ENCODE measurements around the gene IFNL3.
"Not testable (repeated sequence)": the region's sequence is repeated elsewhere in the genome, so short reads cannot be mapped to it uniquely, and the experiment has no call there.

IFNL3 gene

DNA sequence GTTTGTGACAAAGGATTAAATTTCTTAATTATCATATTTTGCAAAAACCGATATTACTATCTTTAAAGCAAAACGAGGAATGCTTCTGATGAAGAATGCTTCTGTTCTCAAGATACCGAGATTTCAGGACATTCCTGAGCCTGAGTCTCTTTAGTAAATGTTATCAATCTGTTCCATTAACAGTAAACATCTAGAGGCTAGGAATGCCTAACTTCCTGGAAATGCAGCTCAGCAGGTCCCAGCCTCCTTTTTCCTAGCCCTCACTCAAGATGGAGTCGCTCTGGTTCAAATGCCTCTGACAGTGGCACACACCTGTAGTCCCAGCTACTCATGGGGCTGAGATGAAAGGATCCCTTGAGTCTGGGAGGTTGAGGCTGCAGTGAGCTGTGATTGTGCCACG, 6.3 kb upstream of the IFNL3 start:
- Histone ChIP-seq H3K36me3 (ENCODE audit: control insufficient read depth, insufficient read depth, low read length) (no peaks in the 10 kb centered on the region), H3K27me3 (ENCODE audit: control insufficient read depth, insufficient read depth, low read length) (peaks cover 42% of the 10 kb centered on the region), H3K9ac (ENCODE audit: low read depth, low read length) (no peak overlapping the region)

DNA sequence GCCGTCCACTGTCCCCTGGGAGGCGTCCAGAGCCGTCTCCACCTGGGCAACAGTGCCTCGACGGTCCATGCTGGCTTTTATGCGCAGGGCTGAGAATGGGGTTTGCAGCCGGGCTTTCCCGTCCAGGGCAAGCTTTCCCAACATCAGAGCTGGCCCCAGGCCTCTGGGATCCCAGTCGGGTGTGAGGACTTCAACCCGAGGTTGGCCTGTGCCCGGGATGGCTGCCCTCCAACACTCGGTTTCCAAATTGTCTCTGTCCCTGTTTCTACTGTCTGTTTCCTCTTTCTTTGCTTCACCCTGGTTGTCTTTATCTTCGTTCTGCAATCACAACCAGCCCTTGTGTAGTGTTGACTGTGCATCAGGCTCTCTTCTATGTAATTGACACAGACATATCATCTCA, 4.0 kb upstream of the IFNL3 start, which contains the start of gene IFNL4:
IFNL4 (minus strand) TSS at position 51 of the 400 bp plus-strand sequence.
- Histone ChIP-seq H3K9me3 (ENCODE audit: control insufficient read depth, insufficient read depth, low read length) (no peaks in the 10 kb centered on the region), H3K4me3 (ENCODE audit: low read depth, low read length) (peak within 1 kb of the TSS; percentile 53), H3K4me1 (ENCODE audit: control insufficient read depth, insufficient read depth, low read length) (no peaks in the 10 kb centered on the region), H3K9ac (ENCODE audit: low read depth, low read length) (peak within 1 kb of the TSS; percentile 37), H3K27me3 (ENCODE audit: control insufficient read depth, insufficient read depth, low read length) (peaks cover 45% of the 10 kb centered on the region), H3K36me3 (ENCODE audit: control insufficient read depth, insufficient read depth, low read length) (no peaks in the 10 kb centered on the region)

More for the DNA sequence above, 6.3 kb upstream of the IFNL3 start:
- no peak overlapping the region for H3K4me3 ChIP-seq (ENCODE audit: low read depth, low read length)
- H3K9me3 ChIP-seq (ENCODE audit: control insufficient read depth, insufficient read depth, low read length): no peaks in the 10 kb centered on the region
- no peaks in the 10 kb centered on the region for H3K4me1 ChIP-seq (ENCODE audit: control insufficient read depth, insufficient read depth, low read length)

- Histone ChIP-seq H3K36me3 (ENCODE audit: control insufficient read depth, insufficient read depth, low read length) (no peaks in the 10 kb centered on the region), H3K4me3 (ENCODE audit: low read depth, low read length) (peak overlapping the region; percentile 53), H3K4me1 (ENCODE audit: control insufficient read depth, insufficient read depth, low read length) (no peaks in the 10 kb centered on the region), H3K27me3 (ENCODE audit: control insufficient read depth, insufficient read depth, low read length) (peaks cover 45% of the 10 kb centered on the region), H3K9ac (ENCODE audit: low read depth, low read length) (peak overlapping the region; percentile 37), H3K9me3 (ENCODE audit: control insufficient read depth, insufficient read depth, low read length) (no peaks in the 10 kb centered on the region)
These were observed 3.2 kb upstream of the IFNL3 start for GRCh38 chr19:39247701-39248664.

GRCh38 chr19:39246951-39247669, 2.3 kb upstream of the IFNL3 start:
- Histone ChIP-seq H3K27me3 (ENCODE audit: control insufficient read depth, insufficient read depth, low read length) (peaks cover 45% of the 10 kb centered on the region), H3K9me3 (ENCODE audit: control insufficient read depth, insufficient read depth, low read length) (no peaks in the 10 kb centered on the region), H3K36me3 (ENCODE audit: control insufficient read depth, insufficient read depth, low read length) (no peaks in the 10 kb centered on the region), H3K4me3 (ENCODE audit: low read depth, low read length) (peak overlapping the region; percentile 53), H3K4me1 (ENCODE audit: control insufficient read depth, insufficient read depth, low read length) (no peaks in the 10 kb centered on the region), H3K9ac (ENCODE audit: low read depth, low read length) (no peak overlapping the region)

GRCh38 chr19:39245166-39245565, 360 bp upstream of the IFNL3 start:
- not testable (repeated sequence) for H3K9me3 ChIP-seq (ENCODE audit: control insufficient read depth, insufficient read depth, low read length); H3K4me3 ChIP-seq (ENCODE audit: low read depth, low read length); H3K36me3 ChIP-seq (ENCODE audit: control insufficient read depth, insufficient read depth, low read length); H3K4me1 ChIP-seq (ENCODE audit: control insufficient read depth, insufficient read depth, low read length); H3K9ac ChIP-seq (ENCODE audit: low read depth, low read length)
- peaks cover 43% of the 10 kb centered on the region for H3K27me3 ChIP-seq (ENCODE audit: control insufficient read depth, insufficient read depth, low read length)

GRCh38 chr19:39243741-39244140, 1.1 kb downstream of the IFNL3 start:
- H3K9me3 ChIP-seq (ENCODE audit: control insufficient read depth, insufficient read depth, low read length); H3K9ac ChIP-seq (ENCODE audit: low read depth, low read length); H3K4me1 ChIP-seq (ENCODE audit: control insufficient read depth, insufficient read depth, low read length); H3K4me3 ChIP-seq (ENCODE audit: low read depth, low read length); H3K36me3 ChIP-seq (ENCODE audit: control insufficient read depth, insufficient read depth, low read length): not testable (repeated sequence)
- peaks cover 33% of the 10 kb centered on the region for H3K27me3 ChIP-seq (ENCODE audit: control insufficient read depth, insufficient read depth, low read length)

- Histone ChIP-seq H3K9ac (ENCODE audit: low read depth, low read length) (no peak overlapping the region), H3K9me3 (ENCODE audit: control insufficient read depth, insufficient read depth, low read length) (no peaks in the 10 kb centered on the region), H3K36me3 (ENCODE audit: control insufficient read depth, insufficient read depth, low read length) (no peaks in the 10 kb centered on the region), H3K4me1 (ENCODE audit: control insufficient read depth, insufficient read depth, low read length) (no peaks in the 10 kb centered on the region), H3K27me3 (ENCODE audit: control insufficient read depth, insufficient read depth, low read length) (peaks cover 14% of the 10 kb centered on the region), H3K4me3 (ENCODE audit: low read depth, low read length) (no peak overlapping the region)
These were observed 4.4 kb downstream of the IFNL3 start for GRCh38 chr19:39240421-39240820.

- Histone ChIP-seq H3K4me1 (ENCODE audit: control insufficient read depth, insufficient read depth, low read length) (no peaks in the 10 kb centered on the region), H3K36me3 (ENCODE audit: control insufficient read depth, insufficient read depth, low read length) (no peaks in the 10 kb centered on the region)
These were observed 5.9 kb downstream of the IFNL3 start for GRCh38 chr19:39238944-39239343.

DNA sequence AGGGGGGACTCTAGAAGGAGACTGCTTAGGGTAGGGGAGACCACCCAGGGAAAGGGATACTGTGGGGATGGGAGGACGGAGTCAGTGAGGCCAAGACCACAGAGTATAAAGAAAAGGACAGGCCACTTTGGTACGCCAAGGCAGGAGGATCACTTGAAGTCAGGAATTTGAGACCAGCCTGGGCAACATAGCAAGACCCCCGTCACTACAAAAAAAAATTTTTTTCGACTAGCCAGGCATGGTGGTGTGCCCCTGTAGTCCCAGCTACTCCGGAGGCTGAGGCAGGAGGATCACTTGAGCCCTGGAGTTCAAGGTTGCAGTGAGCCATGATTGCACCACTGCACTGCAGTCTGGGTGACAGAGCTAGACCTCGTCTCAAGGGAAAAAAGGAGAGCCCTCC, 6.6 kb downstream of the IFNL3 start:
- H3K9ac ChIP-seq (ENCODE audit: low read depth, low read length): no peak overlapping the region
- no peak overlapping the region for H3K4me3 ChIP-seq (ENCODE audit: low read depth, low read length)
- H3K27me3 ChIP-seq (ENCODE audit: control insufficient read depth, insufficient read depth, low read length): peaks cover 14% of the 10 kb centered on the region
- H3K9me3 ChIP-seq (ENCODE audit: control insufficient read depth, insufficient read depth, low read length): no peaks in the 10 kb centered on the region
- no peaks in the 10 kb centered on the region for H3K36me3 ChIP-seq (ENCODE audit: control insufficient read depth, insufficient read depth, low read length)
- no peaks in the 10 kb centered on the region for H3K4me1 ChIP-seq (ENCODE audit: control insufficient read depth, insufficient read depth, low read length)

More at GRCh38 chr19:39238944-39239343, 5.9 kb downstream of the IFNL3 start:
- H3K27me3 ChIP-seq (ENCODE audit: control insufficient read depth, insufficient read depth, low read length): peaks cover 14% of the 10 kb centered on the region
- no peak overlapping the region for H3K9ac ChIP-seq (ENCODE audit: low read depth, low read length)
- no peak overlapping the region for H3K4me3 ChIP-seq (ENCODE audit: low read depth, low read length)
- no peaks in the 10 kb centered on the region for H3K9me3 ChIP-seq (ENCODE audit: control insufficient read depth, insufficient read depth, low read length)

GRCh38 chr19:39237200-39238184, 7.3 kb downstream of the IFNL3 start:
- H3K27me3 ChIP-seq (ENCODE audit: control insufficient read depth, insufficient read depth, low read length): peaks cover 14% of the 10 kb centered on the region
- no peak overlapping the region for H3K4me3 ChIP-seq (ENCODE audit: low read depth, low read length)
- H3K4me1 ChIP-seq (ENCODE audit: control insufficient read depth, insufficient read depth, low read length): no peaks in the 10 kb centered on the region
- no peaks in the 10 kb centered on the region for H3K9me3 ChIP-seq (ENCODE audit: control insufficient read depth, insufficient read depth, low read length)
- H3K9ac ChIP-seq (ENCODE audit: low read depth, low read length): no peak overlapping the region
- no peaks in the 10 kb centered on the region for H3K36me3 ChIP-seq (ENCODE audit: control insufficient read depth, insufficient read depth, low read length)

DNA sequence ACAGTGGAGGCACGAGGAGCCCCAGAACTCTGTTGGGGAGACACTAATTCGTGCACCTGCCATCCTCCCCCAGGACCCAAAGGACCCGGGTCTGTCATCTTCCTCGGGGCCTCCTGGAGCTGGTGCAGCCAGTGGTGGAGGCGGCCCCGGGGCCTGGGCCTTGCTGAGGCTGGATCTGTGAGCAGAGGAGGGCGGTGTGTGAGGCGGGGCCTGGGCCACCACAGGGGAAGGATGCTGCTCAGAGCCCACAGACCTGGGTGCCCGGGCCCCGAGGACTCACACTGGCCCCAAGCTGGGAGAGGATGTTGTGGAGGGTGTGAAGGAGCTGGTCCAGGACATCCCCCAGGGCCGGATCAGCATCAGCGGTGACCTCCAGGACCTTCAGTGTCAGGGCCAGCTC, 8.3 kb downstream of the IFNL3 start:
- no peak overlapping the region for H3K9ac ChIP-seq (ENCODE audit: low read depth, low read length)
- H3K4me3 ChIP-seq (ENCODE audit: low read depth, low read length): no peak overlapping the region
- H3K36me3 ChIP-seq (ENCODE audit: control insufficient read depth, insufficient read depth, low read length): no peaks in the 10 kb centered on the region
- no peaks in the 10 kb centered on the region for H3K9me3 ChIP-seq (ENCODE audit: control insufficient read depth, insufficient read depth, low read length)
- no peaks in the 10 kb centered on the region for H3K4me1 ChIP-seq (ENCODE audit: control insufficient read depth, insufficient read depth, low read length)
- peaks cover 10% of the 10 kb centered on the region for H3K27me3 ChIP-seq (ENCODE audit: control insufficient read depth, insufficient read depth, low read length)

Data from iPS-15b (cell line).